ENCODE measurements around the gene NOTCH4.
"Not testable (repeated sequence)": the region's sequence is repeated elsewhere in the genome, so short reads cannot be mapped to it uniquely, and the experiment has no call there.

DNA sequence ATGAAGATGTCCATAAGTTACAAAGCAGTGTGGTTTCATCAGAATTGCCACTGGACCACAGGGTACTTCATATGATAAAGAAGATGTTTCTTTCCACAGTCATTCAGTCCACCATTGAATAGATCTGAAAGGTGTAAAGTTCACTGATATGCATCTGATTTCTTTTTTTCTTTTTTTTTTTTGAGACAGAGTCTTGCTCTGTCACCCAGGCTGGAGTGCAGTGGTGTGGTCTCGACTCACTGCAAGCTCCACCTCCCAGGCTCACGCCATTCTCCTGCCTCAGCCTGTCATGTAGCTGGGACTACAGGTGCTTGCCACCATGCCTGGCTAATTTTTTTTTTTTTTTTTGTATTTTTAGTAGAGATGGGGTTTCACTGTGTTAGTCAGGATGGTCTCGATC, 44.6 kb upstream of the NOTCH4 start:
- not testable (repeated sequence) for TF ChIP-seq FOXM1 (IDR thresholded peaks at IDR 0.05; ENCODE audit: borderline replicate concordance); TARDBP (IDR thresholded peaks at IDR 0.05); SUZ12 (IDR thresholded peaks at IDR 0.05); BHLHE40 (IDR thresholded peaks at IDR 0.05; ENCODE audit: borderline replicate concordance); L3MBTL2 (conservative IDR thresholded peaks at IDR 0.05); NFRKB (IDR thresholded peaks at IDR 0.05); HDGF (IDR thresholded peaks at IDR 0.05; ENCODE audit: borderline replicate concordance); FOXA1 (IDR thresholded peaks at IDR 0.05); ARNT (IDR thresholded peaks at IDR 0.05); SP1 (IDR thresholded peaks at IDR 0.05); ELF4 (IDR thresholded peaks at IDR 0.05); LEF1 (IDR thresholded peaks at IDR 0.05; ENCODE audit: borderline replicate concordance); FOXK2 (IDR thresholded peaks at IDR 0.05)
- TF ChIP-seq, protein P1, sequence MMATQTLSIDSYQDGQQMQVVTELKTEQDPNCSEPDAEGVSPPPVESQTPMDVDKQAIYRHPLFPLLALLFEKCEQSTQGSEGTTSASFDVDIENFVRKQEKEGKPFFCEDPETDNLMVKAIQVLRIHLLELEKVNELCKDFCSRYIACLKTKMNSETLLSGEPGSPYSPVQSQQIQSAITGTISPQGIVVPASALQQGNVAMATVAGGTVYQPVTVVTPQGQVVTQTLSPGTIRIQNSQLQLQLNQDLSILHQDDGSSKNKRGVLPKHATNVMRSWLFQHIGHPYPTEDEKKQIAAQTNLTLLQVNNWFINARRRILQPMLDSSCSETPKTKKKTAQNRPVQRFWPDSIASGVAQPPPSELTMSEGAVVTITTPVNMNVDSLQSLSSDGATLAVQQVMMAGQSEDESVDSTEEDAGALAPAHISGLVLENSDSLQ (IDR thresholded peaks at IDR 0.05): not testable (repeated sequence)
